ENCODE results near the gene TMCC3.

DNA sequence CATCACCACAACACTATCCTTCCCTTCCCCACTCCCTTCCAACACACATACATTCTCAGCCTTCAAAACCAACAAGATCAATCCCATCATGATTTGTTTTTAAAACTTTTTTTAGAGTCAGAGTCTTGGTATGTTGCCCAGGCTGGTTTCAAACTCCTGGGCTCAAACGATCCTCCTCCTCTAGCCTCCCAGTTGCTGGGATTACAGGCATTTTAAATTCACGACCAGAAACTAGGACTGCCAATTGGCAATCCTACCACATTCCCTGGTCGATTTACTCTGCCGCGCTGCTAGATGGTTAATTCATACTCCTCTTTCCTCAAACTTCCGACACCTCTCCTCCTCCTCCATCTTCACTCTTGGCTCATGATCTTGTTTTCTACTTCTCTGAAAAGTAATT, 37.5 kb upstream of the TMCC3 start:
- TF ChIP-seq, protein P1, sequence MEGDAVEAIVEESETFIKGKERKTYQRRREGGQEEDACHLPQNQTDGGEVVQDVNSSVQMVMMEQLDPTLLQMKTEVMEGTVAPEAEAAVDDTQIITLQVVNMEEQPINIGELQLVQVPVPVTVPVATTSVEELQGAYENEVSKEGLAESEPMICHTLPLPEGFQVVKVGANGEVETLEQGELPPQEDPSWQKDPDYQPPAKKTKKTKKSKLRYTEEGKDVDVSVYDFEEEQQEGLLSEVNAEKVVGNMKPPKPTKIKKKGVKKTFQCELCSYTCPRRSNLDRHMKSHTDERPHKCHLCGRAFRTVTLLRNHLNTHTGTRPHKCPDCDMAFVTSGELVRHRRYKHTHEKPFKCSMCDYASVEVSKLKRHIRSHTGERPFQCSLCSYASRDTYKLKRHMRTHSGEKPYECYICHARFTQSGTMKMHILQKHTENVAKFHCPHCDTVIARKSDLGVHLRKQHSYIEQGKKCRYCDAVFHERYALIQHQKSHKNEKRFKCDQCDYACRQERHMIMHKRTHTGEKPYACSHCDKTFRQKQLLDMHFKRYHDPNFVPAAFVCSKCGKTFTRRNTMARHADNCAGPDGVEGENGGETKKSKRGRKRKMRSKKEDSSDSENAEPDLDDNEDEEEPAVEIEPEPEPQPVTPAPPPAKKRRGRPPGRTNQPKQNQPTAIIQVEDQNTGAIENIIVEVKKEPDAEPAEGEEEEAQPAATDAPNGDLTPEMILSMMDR (conservative IDR thresholded peaks at IDR 0.05): no peak
- no peak for TF ChIP-seq EZH2 (IDR thresholded peaks at IDR 0.05; ENCODE audit: low read depth)
